SU-DHL-6 (cell line): ENCODE measurements around the gene RELL1.

ENCODE experiments used
- EZH2phosphoT487 ChIP-seq: fragments of 200-600 bp; sonication (generic), shearing (Covaris generic); conservative IDR thresholded peaks from 2 replicates; pipeline ENCODE4 v1.6.1; 2018; ENCODE audit warnings: mild to moderate bottlenecking, antibody characterized with exemption, low read length, moderate library complexity, mixed read lengths
- TF ChIP-seq, protein P1 (sequence below): fragments of 200-600 bp; sonication (generic); IDR thresholded peaks from one replicate; pipeline ENCODE4 v1.5.1; 2017; ENCODE audit warnings: antibody characterized with exemption, mild to moderate bottlenecking, low read length, moderate library complexity; ENCODE audit not compliant: insufficient read depth, poor library complexity, severe bottlenecking

DNA sequence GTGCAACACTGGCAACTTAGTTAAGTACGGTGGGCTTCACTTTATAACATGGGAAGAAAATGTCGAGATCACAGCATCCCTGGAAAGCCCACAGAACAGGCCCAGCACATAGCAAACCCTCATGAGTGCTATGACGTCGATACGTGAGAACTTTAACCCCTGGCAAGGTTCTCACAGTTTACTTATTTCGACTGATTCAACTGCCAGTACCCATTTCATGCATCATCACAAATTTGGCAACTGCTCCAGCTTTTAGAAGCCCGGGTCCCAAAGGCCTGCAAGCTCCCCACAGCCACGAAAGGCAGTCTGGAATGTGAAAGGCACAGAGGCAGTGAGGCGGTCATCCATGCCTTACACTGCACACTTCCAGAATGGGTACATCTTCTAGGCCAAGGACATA, 41.2 kb downstream of the RELL1 start:
- TF ChIP-seq, protein P1, sequence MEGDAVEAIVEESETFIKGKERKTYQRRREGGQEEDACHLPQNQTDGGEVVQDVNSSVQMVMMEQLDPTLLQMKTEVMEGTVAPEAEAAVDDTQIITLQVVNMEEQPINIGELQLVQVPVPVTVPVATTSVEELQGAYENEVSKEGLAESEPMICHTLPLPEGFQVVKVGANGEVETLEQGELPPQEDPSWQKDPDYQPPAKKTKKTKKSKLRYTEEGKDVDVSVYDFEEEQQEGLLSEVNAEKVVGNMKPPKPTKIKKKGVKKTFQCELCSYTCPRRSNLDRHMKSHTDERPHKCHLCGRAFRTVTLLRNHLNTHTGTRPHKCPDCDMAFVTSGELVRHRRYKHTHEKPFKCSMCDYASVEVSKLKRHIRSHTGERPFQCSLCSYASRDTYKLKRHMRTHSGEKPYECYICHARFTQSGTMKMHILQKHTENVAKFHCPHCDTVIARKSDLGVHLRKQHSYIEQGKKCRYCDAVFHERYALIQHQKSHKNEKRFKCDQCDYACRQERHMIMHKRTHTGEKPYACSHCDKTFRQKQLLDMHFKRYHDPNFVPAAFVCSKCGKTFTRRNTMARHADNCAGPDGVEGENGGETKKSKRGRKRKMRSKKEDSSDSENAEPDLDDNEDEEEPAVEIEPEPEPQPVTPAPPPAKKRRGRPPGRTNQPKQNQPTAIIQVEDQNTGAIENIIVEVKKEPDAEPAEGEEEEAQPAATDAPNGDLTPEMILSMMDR: no peak
- TF ChIP-seq EZH2phosphoT487: no peak
